ENCODE measurements around the gene PEAK3.

PEAK3 gene

DNA sequence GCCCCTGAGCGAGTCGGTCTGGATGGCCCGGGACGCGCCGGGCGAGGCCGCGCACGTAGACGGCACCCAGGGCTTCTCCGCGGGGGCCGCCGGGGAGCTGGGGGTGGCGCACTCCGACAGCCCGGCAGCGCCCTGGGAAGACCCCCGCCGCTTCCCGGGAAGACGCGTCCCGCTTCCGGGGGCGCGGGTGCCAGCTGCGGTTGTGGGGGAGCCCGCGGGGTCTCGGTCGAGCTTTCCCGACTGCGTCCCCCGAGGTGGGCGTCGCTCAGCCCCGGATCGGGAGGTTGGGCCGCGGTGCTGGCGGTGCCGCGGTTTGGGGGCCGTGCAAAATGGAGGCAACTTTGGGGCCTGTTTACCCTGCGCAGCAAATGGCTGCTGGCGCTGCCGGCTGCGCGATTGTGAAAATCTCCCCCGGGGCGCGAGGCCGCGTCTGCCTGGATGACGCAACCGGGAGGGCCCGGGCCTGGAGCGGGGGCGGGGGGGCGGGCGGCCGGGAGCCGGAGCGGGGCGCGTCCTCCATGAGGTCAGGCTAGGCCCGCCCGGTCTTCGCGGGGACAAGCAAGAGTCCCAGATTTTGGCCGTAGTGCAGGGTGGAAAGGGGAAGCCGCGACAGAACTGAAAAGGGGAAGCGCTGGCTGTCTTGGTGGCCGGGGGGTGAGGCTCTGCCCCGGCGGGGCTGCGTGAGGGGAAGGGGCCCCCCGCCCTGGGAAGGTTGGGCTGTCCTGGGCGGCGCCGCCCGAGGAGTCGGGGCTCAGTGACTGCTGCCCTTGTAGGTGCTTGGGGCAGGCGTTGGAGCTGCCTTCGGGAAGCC is 11.3 kb downstream of the PEAK3 start:
- peak; percentile 73 for DNase-seq (ENCODE audit: low spot score)

DNA sequence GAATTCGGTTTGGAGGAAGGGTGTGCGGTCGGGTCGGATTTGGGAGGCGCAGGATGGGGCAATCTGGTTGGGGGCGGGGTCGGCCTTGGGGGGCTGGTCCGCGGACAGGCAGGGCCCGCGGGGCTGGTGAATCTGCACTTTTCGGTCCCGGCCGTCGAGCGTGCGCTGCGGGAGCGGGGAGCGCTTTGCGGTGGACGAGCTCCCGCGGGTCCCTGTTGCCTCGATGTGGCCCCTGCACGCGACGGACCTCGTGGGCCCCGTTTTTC is 11.9 kb downstream of the PEAK3 start:
- no peak for DNase-seq (ENCODE audit: low spot score)

DNA sequence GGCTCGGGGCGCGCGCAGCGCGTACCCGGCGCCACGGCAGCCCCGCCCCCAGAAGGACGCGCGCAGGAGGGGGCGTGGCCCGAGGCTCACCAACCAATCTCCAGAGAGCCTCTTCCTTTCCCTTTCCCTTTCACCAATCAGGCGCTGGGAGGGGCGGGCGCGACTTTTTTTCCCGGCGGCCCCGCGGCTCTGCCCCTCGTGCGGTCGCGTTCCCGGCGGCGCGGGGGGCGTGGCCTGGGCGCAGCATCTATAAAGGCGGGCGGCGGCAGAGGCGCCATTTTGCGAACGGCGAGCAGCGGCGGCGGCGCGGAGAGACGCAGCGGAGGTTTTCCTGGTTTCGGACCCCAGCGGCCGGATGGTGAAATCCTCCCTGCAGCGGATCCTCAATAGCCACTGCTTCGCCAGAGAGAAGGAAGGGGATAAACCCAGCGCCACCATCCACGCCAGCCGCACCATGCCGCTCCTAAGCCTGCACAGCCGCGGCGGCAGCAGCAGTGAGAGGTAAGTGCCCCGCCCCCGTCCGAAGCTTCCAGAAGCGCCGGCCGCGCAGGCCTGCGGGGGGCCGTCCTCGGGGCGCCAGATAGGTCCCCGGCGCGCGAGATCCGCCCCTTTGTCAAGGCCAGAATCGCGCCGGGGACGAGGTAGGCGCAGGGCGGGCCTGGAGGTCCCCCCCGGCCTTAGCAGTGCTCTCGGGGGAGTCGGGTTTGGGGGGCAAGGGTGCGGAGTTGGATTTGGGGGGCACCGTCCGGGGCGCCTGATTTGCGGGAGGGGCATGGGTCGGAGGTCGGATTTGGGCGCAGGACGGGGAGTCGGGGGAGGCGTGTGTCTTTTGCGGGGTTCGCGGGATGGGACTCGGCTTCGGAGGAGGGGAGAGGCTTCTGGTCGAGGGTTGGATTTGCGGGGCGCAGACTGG is 12.5 kb downstream of the PEAK3 start:
- peak; percentile 96 for DNase-seq (ENCODE audit: low spot score)

DNA sequence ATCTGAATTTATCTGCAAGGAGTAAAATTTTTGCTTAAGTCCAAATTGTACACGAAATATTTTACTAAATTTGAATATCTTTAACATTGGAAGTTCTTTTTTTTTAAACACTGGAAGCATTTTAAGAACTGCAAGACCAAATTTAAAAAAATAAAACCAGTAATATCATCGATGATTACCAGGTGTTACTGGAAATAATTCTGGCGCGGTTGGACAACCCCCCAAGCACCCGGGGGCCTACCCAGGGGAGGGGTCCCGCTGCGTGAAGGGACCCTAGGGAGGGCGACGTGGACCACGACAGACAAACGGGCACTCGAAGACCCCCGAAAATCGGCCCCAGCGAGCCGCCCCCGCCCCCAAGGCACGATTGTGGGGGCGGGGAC is 13.1 kb downstream of the PEAK3 start:
- no peak for DNase-seq (ENCODE audit: low spot score)

DNA sequence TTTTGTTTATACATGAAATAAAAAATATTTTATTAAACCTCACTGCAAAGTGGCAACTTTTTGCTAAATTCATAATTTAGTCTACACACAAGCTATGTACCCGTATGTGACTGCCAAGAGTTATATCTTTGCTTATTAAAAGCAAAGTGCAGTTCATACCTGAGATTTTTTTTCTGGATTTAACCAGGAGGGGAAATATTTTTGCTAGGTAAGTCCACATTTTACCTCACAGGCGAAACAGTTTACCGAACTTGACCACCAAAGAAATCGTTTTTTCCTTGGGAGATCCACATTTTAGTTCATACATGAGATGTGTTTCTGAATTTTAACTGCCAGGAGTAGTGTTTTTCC is 13.5 kb downstream of the PEAK3 start:
- DNase-seq (ENCODE audit: low spot score): no peak

DNA sequence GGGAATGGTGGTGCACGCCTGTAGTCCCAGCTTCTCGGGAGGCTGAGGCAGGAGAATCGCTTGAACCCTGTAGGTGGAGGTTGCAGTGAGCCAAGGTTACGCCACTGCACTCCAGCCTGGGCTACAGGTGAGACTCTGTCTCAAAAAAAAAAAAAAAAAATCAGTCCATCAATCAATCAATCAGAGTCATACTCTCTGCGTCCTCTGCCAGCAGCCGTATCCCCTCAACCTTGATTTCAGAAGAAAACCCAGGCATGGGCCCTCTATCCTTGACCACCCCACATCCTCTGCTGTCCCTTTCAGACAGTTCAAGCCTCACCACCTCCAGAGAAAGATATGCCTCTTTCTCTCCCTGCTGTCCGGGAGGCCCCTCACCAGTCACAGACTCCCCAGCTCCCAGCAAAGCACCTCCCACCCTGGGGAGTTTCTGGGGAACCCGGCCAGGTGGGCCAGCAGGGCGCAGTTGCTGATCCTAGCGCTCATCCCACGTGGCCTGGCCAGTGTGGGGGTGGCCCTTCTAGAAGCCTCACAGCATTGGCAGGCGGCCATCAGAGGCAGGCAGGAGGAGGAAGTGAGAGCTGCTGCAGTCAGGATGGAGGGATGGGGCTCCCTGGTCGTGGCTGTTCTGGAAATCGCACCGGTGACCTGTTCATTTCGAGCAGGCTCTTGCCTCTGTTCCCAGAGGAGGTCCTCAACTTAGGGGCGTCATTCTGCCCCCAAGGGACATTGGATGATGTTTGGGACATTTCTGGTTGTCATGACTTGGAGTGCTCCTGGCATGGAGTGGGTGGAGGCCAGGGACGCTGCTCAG is 15.6 kb downstream of the PEAK3 start:
- no peak for DNase-seq (ENCODE audit: low spot score)

DNA sequence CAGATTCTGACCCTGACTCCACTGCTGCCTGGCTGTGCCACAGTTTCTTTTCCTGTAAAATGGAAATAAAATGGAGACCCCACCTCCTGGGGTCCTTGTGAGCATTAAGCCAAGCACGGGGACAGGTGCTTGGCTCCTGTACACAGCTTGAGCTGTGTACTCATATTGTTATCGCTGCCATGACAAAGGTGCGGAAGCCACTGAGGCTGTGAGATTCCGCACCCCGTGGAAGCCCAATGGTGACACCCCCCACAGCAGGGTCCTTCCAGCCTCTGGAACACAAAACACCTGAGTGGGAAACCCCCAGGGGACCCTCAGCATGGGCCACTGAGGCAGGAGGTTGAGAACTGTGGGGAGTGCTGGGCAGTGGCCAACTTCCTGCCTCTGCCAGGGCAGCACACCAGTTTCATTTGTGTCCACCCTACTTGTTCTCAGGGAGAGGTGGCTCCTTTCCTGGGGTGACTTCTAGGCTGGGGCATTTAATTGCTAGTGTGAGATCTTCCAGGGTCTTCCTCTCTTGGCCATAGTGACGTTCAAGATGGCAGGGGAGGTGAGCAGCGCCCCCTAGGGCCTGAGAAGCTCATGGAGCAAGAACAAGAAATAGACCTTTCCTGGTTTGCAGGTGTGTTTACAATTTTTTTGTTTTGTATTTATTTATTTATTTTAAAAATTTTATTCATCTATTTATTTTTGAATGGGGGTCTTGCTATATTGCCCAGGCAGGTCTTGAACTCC is 20.4 kb downstream of the PEAK3 start:
- DNase-seq (ENCODE audit: low spot score): no peak

DNA sequence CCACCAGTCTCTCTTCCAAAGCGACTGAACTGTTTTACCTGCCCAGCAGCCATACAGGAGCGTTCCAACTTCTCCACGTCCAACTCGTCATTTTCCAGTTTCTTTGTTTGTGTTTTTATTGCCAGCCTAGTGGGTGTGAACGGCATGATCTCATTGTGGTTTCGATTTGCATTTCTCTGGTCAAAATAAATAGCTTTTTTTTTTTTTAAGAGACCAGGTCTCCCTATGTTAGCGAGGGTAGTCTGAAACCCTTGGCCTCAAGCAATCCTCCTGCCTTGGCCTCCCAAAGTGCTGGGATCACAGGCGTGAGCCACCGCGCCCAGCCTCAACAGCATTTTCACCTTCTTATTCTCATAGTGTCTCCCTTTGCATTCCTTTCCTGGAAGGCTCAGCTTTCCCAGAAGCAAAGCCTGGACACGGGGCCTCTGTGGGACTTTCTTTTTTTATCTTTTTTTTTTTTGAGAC is 21.6 kb downstream of the PEAK3 start:
- no peak for DNase-seq (ENCODE audit: low spot score)

DNA sequence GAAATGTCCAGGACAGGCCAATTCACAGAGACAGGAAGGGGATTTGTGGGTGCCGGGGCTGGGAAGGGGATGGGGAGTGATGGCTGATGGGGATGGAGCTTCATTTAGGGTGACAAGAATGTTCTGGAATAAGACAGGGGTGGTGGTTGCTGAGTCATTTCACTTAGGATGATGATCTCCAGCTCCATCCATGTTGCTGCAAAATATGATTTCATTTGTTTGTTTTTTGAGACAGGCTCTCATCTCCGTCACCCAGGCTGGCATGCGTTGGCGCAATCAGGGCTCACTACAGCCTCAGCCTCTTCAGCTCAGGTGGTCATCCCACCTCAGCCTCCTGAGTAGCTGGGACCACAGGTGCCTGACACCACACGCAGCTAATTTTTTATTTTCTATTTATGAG is 22.6 kb downstream of the PEAK3 start:
- DNase-seq (ENCODE audit: low spot score): no peak

DNA sequence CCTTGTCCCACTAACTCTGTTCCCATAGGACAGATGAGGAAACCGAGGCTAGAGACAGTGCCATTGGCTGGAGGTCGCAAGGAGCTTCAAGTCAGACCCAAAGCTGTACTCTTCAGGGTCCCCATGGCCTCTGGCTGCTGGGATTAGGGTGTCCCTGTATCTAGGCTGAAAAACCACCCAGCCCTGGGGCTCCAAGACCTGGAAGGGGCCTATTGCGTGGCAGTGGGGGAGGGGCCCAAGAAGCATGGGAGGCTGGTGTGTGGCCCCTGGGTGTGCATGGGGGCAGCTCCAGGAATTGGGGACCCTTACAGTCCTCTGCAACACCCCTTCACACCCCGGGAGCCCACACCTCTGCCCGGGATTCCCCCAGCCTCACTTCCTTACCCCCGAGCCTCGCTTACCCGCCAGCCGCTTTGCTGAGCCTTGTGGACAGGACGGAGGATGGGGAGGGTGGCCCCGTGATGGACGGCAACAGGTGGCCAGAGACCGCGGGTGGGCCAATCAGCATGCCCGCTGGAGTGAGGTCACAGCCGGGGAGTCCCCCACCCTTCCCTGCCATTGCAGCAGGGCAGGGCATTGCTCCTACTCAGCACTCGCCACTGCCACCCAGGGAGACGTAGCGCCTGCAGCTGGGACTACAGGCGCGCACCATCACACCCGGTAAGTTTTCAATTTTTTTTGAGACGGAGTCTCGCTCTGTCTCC is 25.8 kb downstream of the PEAK3 start, which contains the start of gene JSRP1:
Gene JSRP1 (minus strand): TSS at position 436 of the 704 bp plus-strand sequence. CDS start 1,103 bp downstream, outside the sequence.
- no peak for DNase-seq (ENCODE audit: low spot score)

DNA sequence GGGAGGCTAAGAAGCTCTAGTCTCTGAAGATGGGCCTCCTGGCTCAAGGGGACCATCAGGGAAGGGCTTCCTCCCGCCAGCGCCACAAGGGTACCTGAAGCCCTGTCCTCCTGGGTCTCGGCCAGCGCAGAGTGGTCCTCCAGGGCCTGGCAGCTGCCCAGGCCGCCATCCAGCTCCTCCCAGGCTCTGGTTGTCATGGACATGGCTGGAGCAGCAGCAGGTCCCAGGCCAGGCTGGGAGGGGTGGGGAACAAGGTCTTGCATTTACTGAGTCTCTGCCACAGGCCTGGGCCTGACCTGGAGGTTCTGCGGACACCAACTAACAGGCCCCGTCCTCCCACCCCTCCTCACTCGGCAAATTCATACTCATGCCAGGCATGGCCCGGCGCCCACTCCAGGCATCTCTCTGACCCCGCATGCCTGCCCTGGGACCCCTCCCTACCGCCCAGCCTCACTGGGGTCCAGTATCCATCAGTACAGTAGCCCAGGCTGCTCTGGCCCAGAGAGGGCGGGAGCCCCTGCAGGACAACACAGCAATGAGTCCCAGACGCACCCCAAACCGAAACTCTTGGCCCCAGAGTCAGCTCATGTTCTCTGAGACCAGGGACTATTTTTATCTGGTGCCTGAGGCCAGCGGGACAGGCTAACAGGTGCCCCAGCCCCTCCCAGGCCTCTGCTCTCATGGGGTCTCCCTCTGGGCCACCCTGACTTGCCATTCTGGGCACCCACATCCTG is 26.7 kb downstream of the PEAK3 start:
- no peak for DNase-seq (ENCODE audit: low spot score)

DNA sequence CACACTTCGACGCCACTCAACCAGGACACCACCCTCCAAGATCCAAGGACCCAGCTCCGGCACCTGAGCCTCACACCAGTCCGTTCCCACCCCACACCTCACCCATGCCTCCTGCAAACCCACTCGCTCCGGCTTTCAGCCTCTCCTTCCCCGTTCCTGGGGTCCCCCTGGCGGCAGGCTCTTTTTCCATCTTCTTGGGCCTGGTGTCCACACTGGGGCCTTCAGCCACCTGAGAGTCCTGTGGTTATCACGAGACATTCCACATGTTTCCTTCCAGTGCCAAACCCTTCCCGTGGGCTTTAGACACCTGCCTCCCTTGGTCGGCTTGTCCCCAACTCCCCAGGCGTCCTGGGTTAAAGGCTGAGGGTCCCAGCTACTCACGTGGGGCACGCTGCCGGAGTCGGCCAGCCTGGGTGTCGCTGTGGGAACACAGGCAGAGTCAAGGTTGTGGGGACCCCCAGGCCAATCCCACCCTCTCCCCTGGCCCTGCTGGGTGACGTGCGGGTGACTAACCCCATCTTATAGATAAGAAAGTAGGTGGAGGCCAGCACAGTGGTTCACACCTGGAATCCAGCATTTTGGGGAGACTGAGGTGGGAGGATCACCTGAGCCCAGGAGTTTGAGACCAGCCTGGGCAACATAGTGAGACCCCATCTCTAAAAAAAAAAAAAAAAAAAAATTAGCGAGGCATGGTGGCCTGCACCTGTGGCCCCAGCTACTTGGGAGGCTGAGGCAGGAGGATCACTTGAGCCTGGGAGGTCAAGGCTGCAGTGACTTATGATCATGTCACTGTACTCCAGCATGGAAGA is 27.7 kb downstream of the PEAK3 start:
- no peak for DNase-seq (ENCODE audit: low spot score)

DNA sequence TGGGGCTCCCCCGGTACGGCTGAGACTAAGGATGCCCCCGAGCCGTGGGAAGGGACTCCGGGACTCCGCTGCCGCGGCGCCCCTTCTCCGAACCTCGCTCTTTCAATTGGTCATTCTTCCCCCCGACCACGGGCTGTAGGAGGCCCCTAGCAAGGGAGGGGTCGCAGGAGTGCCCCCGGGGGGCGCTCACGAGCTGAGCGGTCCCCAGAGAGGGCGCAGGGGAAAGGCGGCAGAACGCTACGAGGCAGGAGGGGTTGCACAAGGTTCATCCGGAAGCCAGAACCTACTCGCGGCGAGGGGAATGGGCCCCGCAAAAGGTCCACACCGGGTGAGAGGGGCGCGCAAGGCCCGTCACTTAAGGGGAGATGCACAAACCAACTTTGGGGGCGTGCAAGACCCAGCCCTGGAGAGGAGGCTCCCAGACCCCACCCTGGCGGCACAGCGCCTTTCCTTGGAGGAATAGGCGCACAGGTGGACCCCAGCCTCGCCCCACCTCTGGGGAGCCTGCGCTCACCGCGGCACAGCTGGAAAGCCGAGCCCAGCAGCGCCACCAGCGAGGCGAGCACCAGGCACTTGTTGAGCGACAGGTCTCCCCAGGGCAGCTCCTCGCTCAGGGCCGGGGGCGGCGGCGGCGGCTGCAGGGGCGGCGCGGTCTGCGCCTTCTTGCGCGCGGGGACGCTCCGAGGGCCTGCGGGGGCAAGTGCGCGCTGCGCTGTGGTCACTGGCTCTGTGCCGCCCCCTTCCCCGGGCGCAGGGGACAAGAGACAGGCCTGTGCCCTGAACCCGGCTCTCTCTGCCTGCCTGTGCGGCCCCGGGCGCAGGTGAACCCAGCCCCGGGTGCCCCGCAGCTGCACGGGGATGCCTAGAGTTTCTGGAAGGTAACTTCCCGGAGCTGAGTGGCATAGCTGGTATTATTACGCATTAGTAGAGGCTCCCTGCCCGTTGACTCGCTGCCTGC is 28.6 kb downstream of the PEAK3 start:
- DNase-seq (ENCODE audit: low spot score): no peak

DNA sequence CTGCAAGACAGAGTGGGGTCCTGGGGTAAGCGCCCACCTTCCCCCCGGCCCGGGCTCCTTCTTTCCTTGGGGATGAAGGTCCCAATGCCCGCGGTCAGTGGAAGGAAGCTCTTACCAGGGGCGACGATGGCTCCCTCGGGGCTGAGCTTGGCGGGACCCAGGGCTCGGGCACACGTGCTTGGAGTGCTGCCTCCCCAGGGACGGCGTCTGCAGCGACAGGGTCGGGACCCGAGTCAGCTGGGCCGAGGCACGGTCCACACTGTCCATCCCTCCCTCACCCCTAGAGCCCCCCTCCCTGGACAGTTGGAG is 29.2 kb downstream of the PEAK3 start:
- no peak for DNase-seq (ENCODE audit: low spot score)

DNA sequence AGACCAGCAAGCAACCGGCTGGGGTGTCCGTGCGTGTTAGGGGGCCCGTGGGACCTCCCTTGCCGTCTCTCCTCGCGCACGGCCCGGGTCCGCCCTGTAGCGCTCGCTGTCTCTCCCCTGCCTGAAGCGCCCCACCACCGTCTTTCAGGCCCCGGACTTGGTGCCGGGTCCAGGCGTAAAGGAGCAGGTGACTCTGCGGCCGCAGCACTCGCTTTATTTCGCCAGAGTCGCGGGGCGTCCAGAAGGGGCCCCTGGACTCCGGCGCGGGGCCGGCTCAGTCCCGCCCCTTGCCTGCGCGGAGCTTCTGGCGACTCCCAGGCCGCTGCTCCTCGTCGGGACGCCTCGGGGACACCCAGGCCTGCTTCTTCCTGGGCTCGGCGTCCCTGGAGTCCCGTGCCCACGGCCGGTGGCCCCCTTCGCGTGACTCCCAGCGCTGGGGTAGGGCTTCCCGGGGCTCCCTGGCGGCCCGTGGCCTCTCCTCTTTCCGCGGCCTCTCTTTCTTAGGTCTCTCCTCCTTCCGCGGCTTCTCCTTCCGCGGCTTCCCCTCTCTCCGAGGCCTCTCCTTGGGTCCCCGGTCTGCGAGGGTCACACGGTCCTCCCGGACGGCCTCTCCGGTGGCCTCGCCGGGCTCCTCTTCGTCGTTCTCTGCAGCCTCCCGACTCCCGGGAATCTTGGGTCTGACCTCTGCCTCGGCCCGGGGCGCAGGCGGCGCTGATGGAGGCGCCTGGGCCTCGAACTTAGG is 29.7 kb downstream of the PEAK3 start:
- DNase-seq (ENCODE audit: low spot score): no peak

DNA sequence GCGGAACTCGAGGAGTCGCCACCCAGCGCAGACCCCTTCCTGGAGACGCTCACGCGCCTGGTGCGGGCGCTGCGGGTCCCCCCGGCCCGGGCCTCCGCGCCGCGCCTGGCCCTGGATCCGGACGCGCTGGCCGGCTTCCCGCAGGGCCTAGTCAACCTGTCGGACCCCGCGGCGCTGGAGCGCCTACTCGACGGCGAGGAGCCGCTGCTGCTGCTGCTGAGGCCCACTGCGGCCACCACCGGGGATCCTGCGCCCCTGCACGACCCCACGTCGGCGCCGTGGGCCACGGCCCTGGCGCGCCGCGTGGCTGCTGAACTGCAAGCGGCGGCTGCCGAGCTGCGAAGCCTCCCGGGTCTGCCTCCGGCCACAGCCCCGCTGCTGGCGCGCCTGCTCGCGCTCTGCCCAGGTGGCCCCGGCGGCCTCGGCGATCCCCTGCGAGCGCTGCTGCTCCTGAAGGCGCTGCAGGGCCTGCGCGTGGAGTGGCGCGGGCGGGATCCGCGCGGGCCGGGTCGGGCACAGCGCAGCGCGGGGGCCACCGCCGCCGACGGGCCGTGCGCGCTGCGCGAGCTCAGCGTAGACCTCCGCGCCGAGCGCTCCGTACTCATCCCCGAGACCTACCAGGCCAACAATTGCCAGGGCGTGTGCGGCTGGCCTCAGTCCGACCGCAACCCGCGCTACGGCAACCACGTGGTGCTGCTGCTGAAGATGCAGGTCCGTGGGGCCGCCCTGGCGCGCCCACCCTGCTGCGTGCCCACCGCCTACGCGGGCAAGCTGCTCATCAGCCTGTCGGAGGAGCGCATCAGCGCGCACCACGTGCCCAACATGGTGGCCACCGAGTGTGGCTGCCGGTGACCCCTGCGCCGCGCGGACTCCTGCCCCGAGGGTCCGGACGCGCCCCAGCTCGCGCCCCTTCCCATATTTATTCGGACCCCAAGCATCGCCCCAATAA is 30.6 kb downstream of the PEAK3 start:
- DNase-seq (ENCODE audit: low spot score): no peak

DNA sequence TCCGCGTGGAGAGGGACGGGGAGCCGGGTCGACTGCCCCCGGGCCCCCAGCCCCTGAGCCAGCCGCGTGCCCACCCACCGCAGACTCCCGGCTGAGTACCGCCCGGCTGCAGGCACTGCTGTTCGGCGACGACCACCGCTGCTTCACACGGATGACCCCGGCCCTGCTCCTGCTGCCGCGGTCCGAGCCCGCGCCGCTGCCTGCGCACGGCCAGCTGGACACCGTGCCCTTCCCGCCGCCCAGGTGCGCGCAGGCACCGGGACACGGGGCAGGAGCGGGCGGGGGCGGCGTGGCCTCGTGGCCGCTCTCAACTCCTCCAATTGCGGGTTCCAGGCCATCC is 31.2 kb downstream of the PEAK3 start:
- no peak for DNase-seq (ENCODE audit: low spot score)
